GM06990 (cell line): ENCODE measurements around the gene B4GALNT3.

Source experiments
- DNase-seq: peaks from one replicate; pipeline ENCODE4 v3.0.0-alpha.2; 2011; ENCODE audit not compliant: insufficient read length; ENCODE audit errors: extremely low read depth
- H3K27me3 ChIP-seq: replicated peaks from 2 replicates; pipeline ENCODE4 v1.6.0; 2011; ENCODE audit warnings: low read length; ENCODE audit not compliant: control insufficient read depth, insufficient read depth
- H3K36me3 ChIP-seq: 2 replicates; pipeline ENCODE4 v1.5.1; 2011; ENCODE audit warnings: low read length; ENCODE audit not compliant: control insufficient read depth, insufficient read depth
- H3K4me3 ChIP-seq: replicated peaks from 2 replicates; pipeline ENCODE4 v1.5.1; 2011; ENCODE audit warnings: low read depth, mild to moderate bottlenecking, control low read depth, low read length
- CTCF ChIP-seq: IDR thresholded peaks from 2 replicates; pipeline ENCODE4 v1.5.1; 2011; ENCODE audit warnings: low read length, control low read depth, mild to moderate bottlenecking, inconsistent platforms; ENCODE audit not compliant: insufficient read depth, poor library complexity, severe bottlenecking

The B4GALNT3 gene

GRCh38 chr12:480831-481816 lies 21.4 kb downstream of the B4GALNT3 start:
- TF ChIP-seq CTCF, result no peak
- H3K4me3 ChIP-seq, result no peak overlapping the region
- DNase-seq, result no peak
- no peaks in the 10 kb centered on the region for H3K36me3 ChIP-seq
- H3K27me3 ChIP-seq, result no peaks in the 10 kb centered on the region; the same call in none of the 2 replicates

GRCh38 chr12:482061-482460 lies 22.3 kb downstream of the B4GALNT3 start:
- H3K36me3 ChIP-seq, result no peaks in the 10 kb centered on the region
- H3K27me3 ChIP-seq, result no peaks in the 10 kb centered on the region; the same call in none of the 2 replicates
- no peak overlapping the region for H3K4me3 ChIP-seq
- no peak for TF ChIP-seq CTCF
- DNase-seq, result no peak

GRCh38 chr12:484096-484495 lies 24.4 kb downstream of the B4GALNT3 start:
- no peak for TF ChIP-seq CTCF
- DNase-seq, result no peak
- Histone ChIP-seq H3K36me3 (no peaks in the 10 kb centered on the region), H3K27me3 (no peaks in the 10 kb centered on the region; the same call in none of the 2 replicates), H3K4me3 (no peak overlapping the region)

- no peak for TF ChIP-seq CTCF
- Histone ChIP-seq H3K4me3 (no peak overlapping the region), H3K27me3 (no peaks in the 10 kb centered on the region; the same call in 1 of the 2 replicates), H3K36me3 (no peaks in the 10 kb centered on the region)
- DNase-seq, result no peak
Observed at GRCh38 chr12:490260-490659, 30.5 kb downstream of the B4GALNT3 start.

GRCh38 chr12:495466-495865 lies 35.7 kb downstream of the B4GALNT3 start:
- no peaks in the 10 kb centered on the region for H3K36me3 ChIP-seq
- no peaks in the 10 kb centered on the region for H3K27me3 ChIP-seq
- DNase-seq, result no peak
- H3K4me3 ChIP-seq, result no peak overlapping the region
- no peak for TF ChIP-seq CTCF
